H1 (cell line): ENCODE measurements around the gene ARNT2. TPM values are rescaled to one million over a fixed set of nuclear protein-coding genes. Genes with fewer than 3 reads are reported as not detected.

Experiments used
- CTCF ChIA-PET: fragments of 300-600 bp; sonication (Branson Sonifier 250); formaldehyde crosslinking; loops from one replicate; lab custom pipeline; 2021; ENCODE audit not compliant: partially characterized antibody; lab: Charles Lee
- POLR2A ChIA-PET: fragments of 300-600 bp; sonication (Branson Sonifier 250); formaldehyde crosslinking; loops from one replicate; lab custom pipeline; 2021; ENCODE audit warnings: inconsistent platforms; ENCODE audit not compliant: partially characterized antibody; lab: Charles Lee
- DNase-seq, 2 experiments: peaks; one replicate each; pipeline versions ENCODE4 v3.0.0 to v3.0.0-alpha.2; 2010 to 2022; ENCODE audit warnings: low spot score in 2 of 2, low read depth in 1 of 2, mixed read lengths in 1 of 2
- FAIRE-seq: peaks from 2 replicates; lab custom pipeline; 2011; peaks lifted over from hg19 to GRCh38; lab: Jason Lieb, UNC
- H2AFZ ChIP-seq: 2 replicates; pipeline ENCODE4 v1.8.1; 2012; ENCODE audit warnings: low read length, inconsistent platforms
- H2AK5ac ChIP-seq: 2 replicates; pipeline ENCODE4 v1.6.1; 2013; ENCODE audit warnings: low read depth, low read length
- H2BK120ac ChIP-seq: replicated peaks from 2 replicates; pipeline ENCODE3; 2013; ENCODE audit warnings: low read depth, low read length, inconsistent platforms
- H2BK12ac ChIP-seq: 2 replicates; pipeline ENCODE4 v1.6.1; 2013; ENCODE audit warnings: low read depth, low read length
- H2BK15ac ChIP-seq: 2 replicates; pipeline ENCODE4 v1.6.1; 2013; ENCODE audit warnings: low read length
- H2BK20ac ChIP-seq: 2 replicates; pipeline ENCODE4 v1.6.1; 2013; ENCODE audit warnings: low read length
- H2BK5ac ChIP-seq: 2 replicates; pipeline ENCODE4 v1.6.1; 2013; ENCODE audit warnings: low read depth, low read length
- H3K14ac ChIP-seq: 2 replicates; pipeline ENCODE4 v1.6.1; 2013; ENCODE audit warnings: inconsistent platforms; ENCODE audit not compliant: insufficient read length
- H3K18ac ChIP-seq: 2 replicates; pipeline ENCODE4 v1.6.1; 2013; ENCODE audit warnings: low read length; ENCODE audit errors: extremely low read depth
- H3K23ac ChIP-seq: 2 replicates; pipeline ENCODE4 v1.6.1; 2013; ENCODE audit warnings: inconsistent platforms; ENCODE audit not compliant: insufficient read length
- H3K23me2 ChIP-seq: 2 replicates; pipeline ENCODE4 v1.6.1; 2013; ENCODE audit warnings: low read depth, low read length
- H3K27ac ChIP-seq: 2 replicates; pipeline ENCODE4 v1.6.1; 2011; ENCODE audit warnings: low read depth, low read length, inconsistent platforms
- H3K27me3 ChIP-seq, 4 experiments: replicated peaks in 1 of 4; 1 replicate in 1 of 4; 2 replicates in 3 of 4; pipeline versions ENCODE4 v1.6.1 to v1.8.1; 2011 to 2013; ENCODE audit warnings: low read length in 3 of 4, mild to moderate bottlenecking in 3 of 4, inconsistent platforms in 2 of 4, mixed read lengths in 2 of 4, moderate library complexity in 1 of 4; ENCODE audit not compliant: control insufficient read depth in 3 of 4, insufficient read depth in 3 of 4; ENCODE audit errors: extremely low read depth in 1 of 4
- H3K36me3 ChIP-seq, 4 experiments: 2 replicates each; pipeline versions ENCODE4 v1.6.1 to v1.8.1; 2011 to 2013; ENCODE audit warnings: mild to moderate bottlenecking in 4 of 4, low read length in 3 of 4, moderate library complexity in 2 of 4, control low read depth in 1 of 4, inconsistent platforms in 1 of 4; ENCODE audit not compliant: insufficient read depth in 4 of 4, control insufficient read depth in 2 of 4
- H3K4ac ChIP-seq: replicated peaks from 2 replicates; pipeline ENCODE3; 2013; ENCODE audit warnings: low read length, low read depth, mixed read lengths, inconsistent platforms; ENCODE audit not compliant: insufficient read length
- H3K4me1 ChIP-seq, 4 experiments: replicated peaks in 1 of 4; 1 replicate in 1 of 4; 2 replicates in 3 of 4; pipeline versions ENCODE4 v1.6.1 to v1.8.1; 2011 to 2013; ENCODE audit warnings: low read length in 3 of 4, inconsistent platforms in 2 of 4, mixed read lengths in 1 of 4; ENCODE audit not compliant: insufficient read depth in 4 of 4, control insufficient read depth in 3 of 4
- H3K4me2 ChIP-seq, 2 experiments: 2 replicates each; pipeline versions ENCODE4 v1.6.1 to v1.8.1; 2011 to 2013; ENCODE audit warnings: low read depth in 2 of 2, low read length in 2 of 2, control low read depth in 1 of 2, inconsistent platforms in 1 of 2, mild to moderate bottlenecking in 1 of 2; ENCODE audit not compliant: insufficient read depth in 1 of 2
- H3K4me3 ChIP-seq, 4 experiments: fragments of 200-600, 300-600 bp in 1 of 4; sonication (generic), shearing (Covaris generic), sonication (Bioruptor Twin) in 1 of 4; 2 replicates each; pipeline versions ENCODE4 v1.5.1 to v1.8.1; 2011 to 2016; ENCODE audit warnings: low read length in 4 of 4, low read depth in 3 of 4, control low read depth in 2 of 4, inconsistent platforms in 2 of 4, mild to moderate bottlenecking in 2 of 4, mixed read lengths in 1 of 4, moderate library complexity in 1 of 4; ENCODE audit not compliant: insufficient read depth in 2 of 4; ENCODE audit errors: extremely low read depth in 1 of 4
- H3K56ac ChIP-seq: replicated peaks from 2 replicates; pipeline ENCODE3; 2013; ENCODE audit warnings: low read depth, mild to moderate bottlenecking, mixed read lengths, low read length, inconsistent platforms; ENCODE audit not compliant: insufficient read length
- H3K79me1 ChIP-seq: 2 replicates; pipeline ENCODE4 v1.6.1; 2013; ENCODE audit warnings: low read depth, low read length, control low read depth
- H3K79me2 ChIP-seq, 2 experiments: 2 replicates each; pipeline versions ENCODE4 v1.6.1 to v1.8.1; 2012 to 2013; ENCODE audit warnings: low read length in 2 of 2, mild to moderate bottlenecking in 2 of 2, inconsistent platforms in 1 of 2; ENCODE audit not compliant: insufficient read depth in 2 of 2, control insufficient read depth in 1 of 2
- H3K9ac ChIP-seq, 4 experiments: replicated peaks in 1 of 4; 1 replicate in 1 of 4; 2 replicates in 3 of 4; pipeline versions ENCODE4 v1.6.1 to v1.8.1; 2011 to 2013; ENCODE audit warnings: low read depth in 3 of 4, low read length in 3 of 4, control low read depth in 2 of 4, mild to moderate bottlenecking in 2 of 4, moderate library complexity in 2 of 4, inconsistent platforms in 1 of 4; ENCODE audit errors: extremely low read depth in 1 of 4
- H3K9me3 ChIP-seq, 2 experiments: 2 replicates each; pipeline versions ENCODE4 v1.6.1 to v1.8.1; 2012 to 2013; ENCODE audit warnings: mild to moderate bottlenecking in 2 of 2, moderate library complexity in 2 of 2, control low read depth in 1 of 2, inconsistent platforms in 1 of 2, low read depth in 1 of 2, low read length in 1 of 2, mixed read lengths in 1 of 2; ENCODE audit not compliant: insufficient read depth in 2 of 2
- H4K20me1 ChIP-seq, 2 experiments: replicated peaks in 1 of 2; 2 replicates each; pipeline versions ENCODE3 to v1.8.1; 2011 to 2013; ENCODE audit warnings: inconsistent platforms in 2 of 2, low read length in 2 of 2, mild to moderate bottlenecking in 1 of 2; ENCODE audit not compliant: insufficient read depth in 2 of 2, control insufficient read depth in 1 of 2
- H4K5ac ChIP-seq: 2 replicates; pipeline ENCODE4 v1.6.1; 2013; ENCODE audit warnings: low read length, low read depth, mixed read lengths, inconsistent platforms; ENCODE audit not compliant: insufficient read length
- H4K8ac ChIP-seq: 2 replicates; pipeline ENCODE4 v1.8.0; 2013; ENCODE audit warnings: mild to moderate bottlenecking, moderate library complexity, low read length, inconsistent platforms; ENCODE audit not compliant: insufficient read depth; ENCODE audit errors: extremely low read depth
- H4K91ac ChIP-seq: replicated peaks from 2 replicates; pipeline ENCODE3; 2013; ENCODE audit warnings: low read length, mixed read lengths, inconsistent platforms; ENCODE audit not compliant: insufficient read length
- CBX8 ChIP-seq: fragments of 300-800, 300-1000 bp; sonication (generic); IDR thresholded peaks from 2 replicates; pipeline ENCODE4 v1.7.1; 2016; ENCODE audit warnings: low read depth, low read length, borderline replicate concordance
- CTBP2 ChIP-seq: IDR thresholded peaks from 2 replicates; pipeline ENCODE4 v1.7.0; 2011; ENCODE audit warnings: borderline replicate concordance, mild to moderate bottlenecking, moderate library complexity, mixed read lengths, low read length; ENCODE audit not compliant: insufficient read depth, insufficient read length
- NANOG ChIP-seq: IDR thresholded peaks from 2 replicates; pipeline ENCODE4 v1.6.1; 2011; ENCODE audit warnings: low read length, low read depth, mild to moderate bottlenecking, inconsistent platforms; ENCODE audit not compliant: insufficient read depth, poor library complexity, severe bottlenecking
- POU5F1 ChIP-seq: IDR thresholded peaks from 2 replicates; pipeline ENCODE4 v1.6.1; 2011; ENCODE audit warnings: low read depth, mild to moderate bottlenecking, low read length, moderate library complexity
- RAD21 ChIP-seq, 2 experiments: IDR thresholded peaks in 1 of 2; conservative IDR thresholded peaks in 1 of 2; 2 replicates each; pipeline ENCODE4 v1.6.1; 2011; ENCODE audit warnings: low read depth in 2 of 2, low read length in 2 of 2, improper control_type of control experiment in 1 of 2, inconsistent platforms in 1 of 2, mild to moderate bottlenecking in 1 of 2, moderate library complexity in 1 of 2
- SIN3A ChIP-seq, 2 experiments: IDR thresholded peaks in 1 of 2; conservative IDR thresholded peaks in 1 of 2; 2 replicates each; pipeline ENCODE4 v1.6.1; 2011 to 2012; ENCODE audit warnings: low read length in 2 of 2, improper control_type of control experiment in 1 of 2, low read depth in 1 of 2, mild to moderate bottlenecking in 1 of 2
- SIX5 ChIP-seq: IDR thresholded peaks from 2 replicates; pipeline ENCODE4 v1.6.1; 2011; ENCODE audit warnings: mild to moderate bottlenecking, low read depth, low read length
- SP1 ChIP-seq: IDR thresholded peaks from 2 replicates; pipeline ENCODE4 v1.6.1; 2011; ENCODE audit warnings: low read depth, low read length
- TAF1 ChIP-seq: IDR thresholded peaks from 2 replicates; pipeline ENCODE4 v1.6.1; 2011; ENCODE audit warnings: mild to moderate bottlenecking, low read depth, low read length
- TBP ChIP-seq: IDR thresholded peaks from 2 replicates; pipeline ENCODE4 v1.6.1; 2011; ENCODE audit warnings: low read depth, low read length, improper control_type of control experiment
- WGBS, 2 experiments: shearing (Covaris generic) in 1 of 2; methylation state at CpG; one replicate each; pipeline versions ENCODE4 v1.1.6 to v1.1.7; 2013 to 2015; ENCODE audit warnings: low lambda C conversion rate in 2 of 2, mixed read lengths in 2 of 2, inconsistent platforms in 1 of 2, low coverage in 1 of 2, missing lambda C conversion rate in 1 of 2; ENCODE audit not compliant: insufficient replicate concordance in 2 of 2, insufficient coverage in 1 of 2, insufficient read length in 1 of 2; ENCODE audit errors: extremely low coverage in 1 of 2, missing lambda C conversion rate in 1 of 2; 5-methylcytosine and 5-hydroxymethylcytosine counted together
- polyA plus RNA-seq, 7 experiments: library from polyadenylated mRNA; depleted of rRNA in 3 of 7; stranded (reverse) in 5 of 7; unstranded in 2 of 7; fragments of >200 nt in 5 of 7; fragments of 200-250 nt in 2 of 7; gene quantifications; 1 replicate in 5 of 7; 2 replicates in 1 of 7; 4 replicates in 1 of 7; pipeline versions ENCODE4 v1.2.1 to v1.2.3, GENCODE V29; 2011 to 2013; ENCODE audit warnings: missing spikeins in 2 of 7, mixed read lengths in 2 of 7
- total RNA-seq: library from RNA; stranded (reverse); fragmentation: NEBNext Ultra II Directional; extraction: Animal tissue kit (Norgen Biotek cat#: 25700); gene quantifications from 2 replicates; pipeline ENCODE4 v1.2.1, GENCODE V29; 2021

Gene ARNT2
- total and polyA plus RNA-seq, 2 of the 8 experiments (the other 6 are each of a cell fraction or from before 2014, with no cell fraction given): 9.5 to 14.6 TPM

DNA sequence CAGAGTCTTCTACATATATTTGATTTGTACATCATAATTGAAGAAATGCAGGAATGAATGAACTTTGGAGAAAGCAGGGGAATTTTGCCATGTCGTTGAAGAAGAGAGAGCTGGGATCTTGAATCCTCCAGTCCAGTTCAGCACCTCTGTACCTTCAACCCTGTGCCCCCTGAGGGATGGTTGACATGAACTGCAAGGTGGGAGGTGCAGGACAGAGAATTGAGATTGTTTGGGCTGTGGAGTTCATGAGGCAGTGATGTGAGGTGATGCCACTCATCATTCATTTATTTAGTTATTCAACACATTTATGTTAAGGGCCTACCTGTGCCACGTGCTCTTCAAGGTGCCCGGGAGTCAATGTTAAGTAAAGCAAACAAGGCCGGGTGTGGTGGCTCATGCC is 104.6 kb downstream of the ARNT2 start:
- Histone ChIP-seq H3K4ac (no peak overlapping the region), H3K56ac (no peak overlapping the region), H3K36me3 (0 out of 8 replicates have a peak, but pooled peaks cover 0 to 3% (median 0%) of the 10 kb centered on the region in 4 experiments), H3K4me2 (no peak overlapping the region)
- TF ChIP-seq TAF1 (no peak), TBP (no peak), CBX8 (no peak), RAD21 (IDR thresholded peaks at IDR 0.05 in 1 of 2, conservative IDR thresholded peaks at IDR 0.05 in 1 of 2; ENCODE audit: low read depth in 2 of 2, low read length in 2 of 2) (no peak), SIX5 (no peak), NANOG (no peak), SIN3A (conservative IDR thresholded peaks at IDR 0.05 in 1 of 2, IDR thresholded peaks at IDR 0.05 in 1 of 2; ENCODE audit: low read depth in 1 of 2, low read length in 2 of 2) (no peak), CTBP2 (no peak), POU5F1 (no peak), SP1 (no peak)
- TF ChIP-seq, all 59 proteins: peak for 0
- H3K23me2 ChIP-seq: peaks cover 1% of the 10 kb centered on the region; the same call in 1 of the 2 replicates
- H3K23ac ChIP-seq: no peak overlapping the region
- no peak overlapping the region for H3K27ac ChIP-seq
- H2AFZ ChIP-seq: no peak overlapping the region
- no peaks in the 10 kb centered on the region for H3K79me2 ChIP-seq
- H3K79me1 ChIP-seq: no peaks in the 10 kb centered on the region
- H2BK15ac ChIP-seq: no peak overlapping the region
- H3K9ac ChIP-seq: no peak overlapping the region
- H4K91ac ChIP-seq: no peak overlapping the region
- H2BK120ac ChIP-seq: no peak overlapping the region
- POLR2A ChIA-PET: no interaction called here
- no peaks in the 10 kb centered on the region; a peak in 1 of 7 replicates for H3K4me1 ChIP-seq
- FAIRE-seq (no peak), DNase-seq (no peak)
- peaks cover 0 to 1% of the 10 kb centered on the region in 2 experiments for H4K20me1 ChIP-seq
- no peak overlapping the region for H3K14ac ChIP-seq
- H3K27me3 ChIP-seq: no peaks in the 10 kb centered on the region
- CTCF ChIA-PET: no interaction called here
- H2AK5ac ChIP-seq: no peak overlapping the region
- no peak overlapping the region for H3K4me3 ChIP-seq
- no peak overlapping the region for H2BK20ac ChIP-seq
- no peaks in the 10 kb centered on the region for H3K9me3 ChIP-seq
- no peak overlapping the region for H2BK5ac ChIP-seq
- no peak overlapping the region for H4K5ac ChIP-seq
- no peak overlapping the region for H4K8ac ChIP-seq
- H3K18ac ChIP-seq: no peak overlapping the region
- 87% methylated on average over 4 of the region's 4 CpGs; no CpG with 5 or more reads in 1 of the 2 experiments for WGBS, 2 experiments
- H2BK12ac ChIP-seq: no peak overlapping the region
